Neural progenitor cell (in vitro differentiated cells): ENCODE data around the gene LMLN.

Source experiments
- EZH2 ChIP-seq: fragments of 200-600 bp; sonication (generic); IDR thresholded peaks from 2 replicates; pipeline ENCODE4 v1.6.1; 2017; ENCODE audit warnings: antibody characterized with exemption, mild to moderate bottlenecking, moderate library complexity
- EZH2phosphoT487 ChIP-seq: fragments of 200-600 bp; sonication (generic); IDR thresholded peaks from 2 replicates; pipeline ENCODE4 v1.6.1; 2017; ENCODE audit warnings: antibody characterized with exemption
- TF ChIP-seq, protein P1 (sequence below): fragments of 200-600 bp; sonication (generic); IDR thresholded peaks from 2 replicates; pipeline ENCODE4 v1.5.1; 2017; ENCODE audit warnings: antibody characterized with exemption, mild to moderate bottlenecking

DNA sequence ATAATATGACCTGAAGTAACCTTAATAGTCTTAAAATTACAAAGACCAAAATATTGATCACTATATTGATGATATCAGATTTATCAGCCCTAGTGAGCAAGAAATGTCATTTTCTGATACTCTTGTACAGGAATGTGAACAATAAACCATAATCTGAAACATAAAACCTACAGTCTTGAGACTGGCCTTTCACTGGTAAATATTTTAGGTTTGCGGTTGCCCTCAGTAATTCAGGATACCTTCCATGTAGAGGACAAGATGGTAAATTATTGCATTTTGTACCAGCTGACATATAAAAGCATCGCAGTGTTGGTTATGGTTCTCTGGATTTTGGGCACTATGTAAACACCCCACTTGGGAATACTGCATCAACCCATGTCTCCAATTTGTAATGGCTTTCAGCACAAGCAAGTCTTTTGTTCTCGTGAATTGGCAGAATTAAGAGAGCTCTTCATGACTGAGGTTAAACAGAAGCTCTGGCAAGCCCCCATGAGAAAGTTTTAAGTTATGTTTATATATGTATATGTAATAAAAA is 128.5 kb downstream of the LMLN start:
- TF ChIP-seq, protein P1, sequence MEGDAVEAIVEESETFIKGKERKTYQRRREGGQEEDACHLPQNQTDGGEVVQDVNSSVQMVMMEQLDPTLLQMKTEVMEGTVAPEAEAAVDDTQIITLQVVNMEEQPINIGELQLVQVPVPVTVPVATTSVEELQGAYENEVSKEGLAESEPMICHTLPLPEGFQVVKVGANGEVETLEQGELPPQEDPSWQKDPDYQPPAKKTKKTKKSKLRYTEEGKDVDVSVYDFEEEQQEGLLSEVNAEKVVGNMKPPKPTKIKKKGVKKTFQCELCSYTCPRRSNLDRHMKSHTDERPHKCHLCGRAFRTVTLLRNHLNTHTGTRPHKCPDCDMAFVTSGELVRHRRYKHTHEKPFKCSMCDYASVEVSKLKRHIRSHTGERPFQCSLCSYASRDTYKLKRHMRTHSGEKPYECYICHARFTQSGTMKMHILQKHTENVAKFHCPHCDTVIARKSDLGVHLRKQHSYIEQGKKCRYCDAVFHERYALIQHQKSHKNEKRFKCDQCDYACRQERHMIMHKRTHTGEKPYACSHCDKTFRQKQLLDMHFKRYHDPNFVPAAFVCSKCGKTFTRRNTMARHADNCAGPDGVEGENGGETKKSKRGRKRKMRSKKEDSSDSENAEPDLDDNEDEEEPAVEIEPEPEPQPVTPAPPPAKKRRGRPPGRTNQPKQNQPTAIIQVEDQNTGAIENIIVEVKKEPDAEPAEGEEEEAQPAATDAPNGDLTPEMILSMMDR = no peak
- TF ChIP-seq EZH2phosphoT487 (no peak), EZH2 (no peak)
